HG02884 (cell line): ENCODE results near the gene IDI2.
"Not testable (repeated sequence)": the region's sequence is repeated elsewhere in the genome, so short reads cannot be mapped to it uniquely, and the experiment has no call there.

Experiments used
- ATAC-seq: cut with Tn5 transposase; IDR thresholded peaks from one replicate; pipeline ENCODE4 v1.9.1; 2021; ENCODE audit warnings: mild to moderate bottlenecking, moderate library complexity; ENCODE audit not compliant: unreplicated experiment

The IDI2 gene

DNA sequence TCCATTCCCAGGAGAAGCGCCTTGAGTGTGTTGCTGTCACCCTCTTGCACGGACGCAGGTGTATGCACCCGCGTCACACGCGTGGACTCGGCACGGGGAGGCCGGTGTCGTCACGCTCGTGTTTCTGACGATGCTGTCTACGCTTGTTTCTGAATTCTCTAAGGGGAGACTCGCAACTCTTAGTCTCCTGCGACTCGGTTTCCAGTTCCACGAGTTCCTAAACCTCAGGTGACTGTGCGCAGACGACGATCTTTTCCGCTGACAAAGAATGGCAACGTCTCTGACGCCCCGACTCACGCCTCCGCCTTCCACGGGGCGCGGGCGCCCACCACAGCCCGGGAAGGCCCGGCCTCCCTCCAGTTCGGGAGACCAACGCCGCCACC, 22.7 kb upstream of the IDI2 start:
- peak; percentile 1 for ATAC-seq

GRCh38 chr10:1047937-1048336, 22.3 kb upstream of the IDI2 start:
- no peak for ATAC-seq

DNA sequence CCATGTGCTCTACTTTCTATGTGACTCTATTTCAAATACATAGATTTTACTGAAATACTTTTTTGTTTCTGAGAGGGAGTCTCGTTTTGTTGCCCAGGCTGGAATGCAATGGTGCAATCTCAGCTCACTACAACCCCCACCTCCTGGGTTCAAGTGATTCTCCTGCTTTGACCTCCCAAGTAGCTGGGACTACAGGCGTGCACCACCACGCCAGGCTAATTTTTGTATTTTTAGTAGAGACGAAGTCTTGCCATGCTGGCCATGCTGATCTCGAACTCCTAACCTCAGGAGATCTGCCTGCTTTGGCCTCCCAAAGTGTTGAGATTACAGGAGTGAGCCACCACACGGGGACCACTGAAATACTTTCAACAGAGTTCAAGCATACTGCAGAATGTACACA, 19.8 kb upstream of the IDI2 start:
- ATAC-seq: no peak

- no peak for ATAC-seq
Observed at GRCh38 chr10:1044964-1045363, 19.3 kb upstream of the IDI2 start.

DNA sequence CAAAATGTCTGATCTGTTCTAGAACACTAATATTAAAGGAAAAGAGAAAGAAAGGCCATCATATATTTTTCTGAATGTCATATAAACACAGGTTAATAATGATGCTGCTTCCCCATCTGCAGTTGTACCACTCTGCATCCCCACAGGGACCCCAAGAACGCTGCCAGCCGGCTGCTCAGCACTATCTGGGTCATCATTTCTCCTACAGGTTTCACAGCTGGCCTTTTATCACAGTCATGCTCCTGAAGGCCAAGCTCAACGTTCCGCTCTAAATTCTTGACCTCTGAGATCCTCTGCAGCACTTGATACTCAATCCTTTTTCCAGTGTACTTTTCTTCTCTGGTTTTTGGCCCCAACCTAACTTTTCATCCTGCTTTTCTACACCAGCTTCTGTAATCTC, 18.5 kb upstream of the IDI2 start:
- no peak for ATAC-seq

- ATAC-seq: peak; percentile 66
Observed at GRCh38 chr10:1043532-1043995, 17.9 kb upstream of the IDI2 start.

DNA sequence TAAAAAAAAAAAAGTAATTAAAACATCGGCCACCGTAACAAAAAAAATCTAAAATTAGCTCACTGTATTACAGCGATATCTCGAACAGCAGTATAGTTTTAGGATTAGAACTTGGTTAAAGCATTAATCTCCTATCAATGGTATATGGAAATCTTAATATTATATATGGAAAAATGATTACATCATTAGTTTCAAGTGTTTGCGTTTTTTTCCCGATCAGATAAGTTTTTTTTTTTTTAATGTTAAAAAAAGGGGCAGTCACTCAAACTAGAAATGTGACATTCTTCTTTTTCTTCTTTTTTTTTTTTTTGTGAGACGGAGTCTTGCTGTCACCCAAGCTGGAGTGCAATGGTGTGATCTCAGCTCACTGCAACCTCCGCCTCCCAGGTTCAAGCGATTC, 15.9 kb upstream of the IDI2 start:
- ATAC-seq: no peak

GRCh38 chr10:1040133-1040532, 14.5 kb upstream of the IDI2 start:
- no peak for ATAC-seq

GRCh38 chr10:1038769-1039168, 13.1 kb upstream of the IDI2 start:
- not testable (repeated sequence) for ATAC-seq

- no peak for ATAC-seq
Observed at GRCh38 chr10:1037098-1037497, 11.4 kb upstream of the IDI2 start.

DNA sequence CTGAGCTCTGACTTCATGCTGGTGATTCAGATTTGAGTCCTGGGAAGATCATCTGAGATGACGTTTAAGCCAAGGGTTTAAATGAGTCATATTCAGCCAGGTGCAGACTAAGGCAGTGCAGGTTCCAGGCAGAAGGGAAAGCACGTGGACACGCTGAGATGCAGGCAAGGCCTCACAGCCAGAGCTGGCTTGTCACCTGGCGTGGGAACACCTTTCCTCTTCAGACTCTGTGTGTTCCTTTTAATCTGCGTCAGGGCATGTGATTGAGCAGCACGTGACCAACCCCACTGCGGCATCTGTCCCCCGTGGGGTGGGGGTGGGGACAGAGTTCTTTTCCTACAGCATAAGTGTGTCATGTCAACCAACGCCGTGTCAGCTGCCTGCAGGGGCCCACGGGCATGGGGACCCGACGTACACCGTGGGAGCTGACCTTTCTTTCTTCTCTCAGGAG, 10.7 kb upstream of the IDI2 start:
- ATAC-seq: peak; percentile 93

DNA sequence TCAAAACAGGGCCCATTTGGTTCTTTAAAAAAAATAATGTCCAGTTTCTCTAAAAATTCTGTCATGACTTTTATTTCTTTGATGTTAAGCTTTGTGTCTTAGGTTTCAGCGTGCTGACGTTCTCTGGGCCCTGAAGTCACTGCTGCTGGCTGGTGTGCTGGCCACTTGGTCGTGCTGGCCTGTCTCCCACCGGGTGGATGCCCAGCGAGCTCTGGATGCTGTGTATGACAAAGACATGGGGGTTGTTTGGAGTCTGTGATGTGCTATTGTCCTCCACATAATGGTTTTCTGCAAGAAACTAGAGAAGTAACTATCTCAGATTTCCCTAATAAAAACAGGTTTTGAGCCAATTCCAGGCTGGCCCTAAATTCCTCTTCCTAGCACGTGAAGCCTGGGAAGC, 9.5 kb upstream of the IDI2 start:
- no peak for ATAC-seq

DNA sequence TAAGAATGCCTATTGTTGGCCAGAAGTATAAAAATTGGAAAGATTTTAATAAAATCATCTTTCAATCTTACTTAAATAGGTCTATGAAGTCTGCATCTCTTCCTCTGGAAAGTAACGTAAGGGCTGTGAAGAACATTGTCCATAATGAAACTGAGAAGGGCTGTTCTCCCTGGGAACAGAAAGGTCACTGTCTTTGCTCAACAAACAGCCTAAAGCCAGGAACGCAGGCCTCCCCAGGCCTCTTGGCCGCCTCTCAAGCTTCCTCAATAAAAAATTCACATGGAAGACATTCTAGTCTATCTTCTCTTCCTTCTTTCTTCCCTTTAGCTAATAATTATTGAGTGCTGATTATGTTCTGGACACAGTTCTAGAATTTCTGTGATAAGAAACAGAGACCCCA, 9.1 kb upstream of the IDI2 start:
- no peak for ATAC-seq

DNA sequence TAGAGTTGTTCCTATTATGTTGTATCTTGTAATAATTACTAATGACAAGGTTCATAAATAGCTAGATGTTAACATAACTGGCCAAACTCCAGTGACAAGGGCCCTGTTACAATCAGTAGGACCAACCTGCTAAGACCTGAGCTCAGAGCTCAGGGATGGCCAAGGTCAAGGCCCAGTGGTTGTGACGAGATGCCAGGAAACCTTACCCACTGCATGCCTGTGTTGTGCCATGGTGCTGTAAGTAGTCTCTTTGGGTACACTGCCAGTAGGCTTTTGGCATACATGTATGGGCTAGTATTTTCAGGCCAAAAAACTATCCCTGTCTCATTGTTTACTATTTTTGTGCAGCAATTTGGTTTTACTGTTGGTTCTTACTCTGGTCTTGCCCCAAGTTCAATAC, 7.9 kb upstream of the IDI2 start:
- ATAC-seq: no peak

GRCh38 chr10:1029838-1030237, 4.2 kb upstream of the IDI2 start:
- no peak for ATAC-seq

DNA sequence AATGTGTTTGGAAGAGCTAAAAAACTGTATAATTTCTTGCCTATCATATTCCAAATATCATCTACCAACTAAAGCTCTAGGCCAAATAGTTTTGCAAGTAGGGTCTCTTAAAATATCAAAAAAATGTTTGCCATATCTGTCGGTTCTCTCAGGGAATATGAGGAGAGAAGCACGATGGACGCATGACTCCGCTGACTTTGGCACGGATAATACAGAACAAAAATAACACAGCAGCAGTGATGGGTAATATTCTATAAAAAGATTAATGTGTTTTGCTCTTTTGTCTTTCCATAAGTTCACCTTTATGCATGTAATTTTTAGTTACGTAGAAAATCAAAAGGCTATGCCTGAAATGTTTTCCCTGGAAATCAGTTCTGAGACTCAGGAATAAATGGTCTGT, 919 bp upstream of the IDI2 start:
- ATAC-seq: no peak

DNA sequence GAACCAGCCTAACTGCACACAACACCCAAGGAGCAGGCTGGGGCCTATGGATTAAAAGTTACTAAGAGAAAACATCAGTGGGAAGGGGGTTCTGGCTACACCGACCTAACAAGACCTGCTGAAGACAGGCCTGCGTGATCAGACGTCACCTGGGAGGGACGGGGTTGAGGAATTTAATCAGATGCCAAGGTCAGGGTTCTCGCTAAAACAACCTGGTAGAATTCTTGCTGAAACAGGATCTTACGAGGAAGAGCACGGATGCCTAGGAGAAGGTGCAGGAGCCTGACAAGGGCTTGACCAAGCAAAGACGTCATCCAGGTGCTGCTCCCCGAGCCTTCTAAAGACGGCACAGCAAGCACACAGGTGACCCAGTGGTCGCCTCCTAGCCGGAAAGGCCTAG, 1.6 kb downstream of the IDI2 start:
- ATAC-seq: no peak

GRCh38 chr10:1022413-1022812, 3.2 kb downstream of the IDI2 start:
- no peak for ATAC-seq

DNA sequence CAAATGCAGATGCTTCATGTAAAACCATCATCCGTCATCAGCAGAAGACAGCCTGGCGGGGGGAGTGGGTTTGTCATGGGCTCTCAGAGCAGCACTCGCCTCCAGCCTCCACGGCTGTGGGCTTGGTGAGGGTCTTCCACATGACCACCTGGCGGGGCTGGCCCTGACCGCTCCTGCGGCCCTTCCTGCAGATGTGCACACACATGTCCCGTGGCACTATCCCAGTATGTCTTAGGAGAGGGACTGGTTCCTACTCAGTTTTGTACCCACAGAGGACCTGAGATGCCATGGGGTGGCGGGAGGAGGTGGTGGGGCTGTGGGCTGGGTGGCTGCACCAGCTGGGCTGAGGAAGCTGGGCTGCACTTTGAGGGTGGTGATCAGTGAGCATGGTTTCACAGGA, 4.7 kb downstream of the IDI2 start:
- no peak for ATAC-seq

DNA sequence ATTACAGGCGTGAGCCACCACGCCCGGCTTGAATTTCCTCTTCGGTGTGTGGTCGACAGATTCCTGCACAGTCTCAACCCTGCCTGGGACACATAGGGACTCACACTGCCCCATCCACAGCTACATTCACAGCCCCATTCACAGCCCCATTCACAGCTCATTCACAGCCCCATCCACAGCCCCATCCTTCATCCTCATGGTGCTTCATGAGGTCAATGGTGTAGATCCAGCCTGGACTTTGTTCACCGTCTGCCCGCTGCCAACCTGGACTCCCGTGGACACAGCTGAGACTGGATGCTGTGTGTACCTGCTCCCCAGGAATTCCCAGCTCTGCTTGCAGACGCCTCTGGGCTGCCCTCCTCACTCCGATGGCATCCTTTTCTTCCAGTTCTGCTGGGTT, 5.2 kb downstream of the IDI2 start:
- no peak for ATAC-seq

DNA sequence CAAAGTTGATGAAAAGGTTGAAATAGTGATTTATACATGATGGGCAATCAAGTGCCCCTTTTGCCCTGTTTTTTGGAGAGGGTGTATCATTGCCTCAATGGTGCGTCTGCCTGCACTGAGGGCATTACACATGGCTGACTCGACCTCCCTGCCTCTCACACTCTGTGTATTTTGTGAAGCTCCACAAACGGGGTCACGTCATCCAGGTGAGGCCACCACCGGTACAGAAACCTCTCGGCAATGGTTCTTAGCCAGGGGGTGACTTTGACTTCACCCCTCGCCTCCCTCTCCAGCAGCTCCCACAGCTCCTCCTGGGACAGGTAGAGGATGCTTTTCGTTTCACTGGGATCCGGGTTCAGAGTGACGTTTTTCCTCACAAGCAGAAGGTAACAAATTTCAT, 6.3 kb downstream of the IDI2 start:
- no peak for ATAC-seq

DNA sequence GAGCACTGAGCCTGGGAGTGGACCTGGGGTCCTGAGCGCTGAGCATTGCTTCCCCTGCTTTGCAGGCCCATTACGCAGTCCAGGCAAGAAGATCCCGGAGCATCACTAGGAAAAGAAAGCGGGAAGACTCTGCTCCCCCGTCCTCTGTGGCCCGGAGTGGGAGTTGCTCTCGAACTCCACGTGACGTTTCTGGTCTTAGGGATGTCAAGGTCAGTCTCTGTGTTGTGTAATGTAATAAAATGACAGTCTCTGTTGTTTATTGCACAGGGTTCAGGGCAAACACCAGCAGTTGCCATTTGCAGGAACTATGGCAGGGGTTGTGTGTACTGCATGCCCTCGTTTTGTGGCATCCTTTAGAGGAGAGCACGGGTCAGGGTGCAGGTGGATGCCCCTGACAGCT, 10.0 kb downstream of the IDI2 start:
- ATAC-seq: no peak

DNA sequence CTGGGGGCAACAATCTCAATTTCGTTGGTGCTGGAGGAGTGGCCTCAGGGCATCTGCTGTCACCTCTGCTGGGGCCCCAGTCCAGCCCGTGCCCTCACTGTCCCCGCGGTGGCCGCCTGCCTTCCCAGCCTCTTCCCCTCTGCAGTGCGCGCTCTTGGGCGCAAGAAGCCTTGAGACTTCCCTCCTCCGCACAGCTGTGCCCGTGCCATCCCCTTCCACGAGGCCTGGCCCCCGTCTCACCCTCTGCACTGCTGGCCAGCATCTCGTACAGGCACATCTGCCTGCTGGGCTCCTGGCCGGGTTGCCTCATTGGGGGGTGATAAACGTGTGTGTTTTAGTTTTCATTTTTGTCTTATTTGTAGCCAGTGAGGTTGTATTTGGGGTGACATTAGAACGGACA, 14.0 kb downstream of the IDI2 start:
- no peak for ATAC-seq

DNA sequence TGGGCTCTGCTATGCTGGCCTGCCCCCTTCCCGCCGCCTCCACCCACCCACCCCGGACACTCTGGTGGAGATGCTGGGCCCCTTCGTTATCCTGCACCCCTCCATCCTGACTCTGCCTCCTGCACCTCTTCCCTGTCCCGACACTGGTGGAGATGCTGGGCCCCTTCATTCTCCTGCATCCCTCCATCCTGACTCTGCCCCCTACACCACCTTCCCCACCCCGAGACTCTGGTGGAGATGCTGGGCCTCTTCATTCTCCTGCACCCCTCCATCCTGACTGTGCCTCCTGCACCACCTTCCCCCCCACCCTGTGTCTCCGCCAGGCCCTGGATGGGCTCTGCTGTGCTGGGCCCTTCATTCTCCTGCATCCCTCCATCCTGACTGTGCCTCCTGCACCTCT, 15.0 kb downstream of the IDI2 start:
- ATAC-seq: no peak
